Left lung (tissue), 10 donors: ENCODE measurements around the gene BCL3. TPM values are rescaled to one million over a fixed set of nuclear protein-coding genes. Genes with fewer than 3 reads are reported as not detected.

Experiments used
- ATAC-seq: fragments of 200-7000 bp; cut with Tn5 transposase; one replicate; pipeline ENCODE4 v1.9.1; 2020; ENCODE audit warnings: moderate library complexity
- DNase-seq, 4 donors: peaks; one replicate each; pipeline ENCODE4 v3.0.0-alpha.2; 2013 to 2020
- H3K27ac ChIP-seq, 2 donors: fragments of 200-600 bp; sonication (generic) in 1 of 2; one replicate each; pipeline versions ENCODE4 v1.5.0 to v1.8.0; 2020 to 2021
- H3K27me3 ChIP-seq, 2 donors: fragments of 200-600 bp; sonication (generic) in 1 of 2; one replicate each; pipeline versions ENCODE4 v1.5.0 to v1.8.0; 2020 to 2021
- H3K36me3 ChIP-seq, 2 donors: fragments of 200-600 bp; sonication (generic) in 1 of 2; one replicate each; pipeline versions ENCODE4 v1.5.0 to v1.8.0; 2020 to 2021
- H3K4me1 ChIP-seq, 2 donors: fragments of 200-600 bp; one replicate each; pipeline ENCODE4 v1.8.0; 2021
- H3K4me3 ChIP-seq, 2 donors: fragments of 200-600 bp; sonication (generic) in 1 of 2; one replicate each; pipeline versions ENCODE4 v1.5.0 to v1.8.0; 2020 to 2021; ENCODE audit warnings: mild to moderate bottlenecking in 1 of 2
- H3K9me3 ChIP-seq, 2 donors: fragments of 200-600 bp; sonication (generic) in 1 of 2; one replicate each; pipeline versions ENCODE4 v1.5.0 to v1.8.0; 2020 to 2021
- intact Hi-C, 2 donors: fragments of 100-400 bp; cut with DNase I; formaldehyde crosslinking; loops; one replicate each; pipeline versions ENCODE4 v1.11.2 to v1.14.2; 2022
- polyA plus RNA-seq, 6 donors: library from polyadenylated mRNA; unstranded; fragments of 120-200 nt; gene quantifications; one replicate each; pipeline ENCODE4 v1.2.1, GENCODE V29; 2013; ENCODE audit not compliant: insufficient read length in 6 of 6
- total RNA-seq, 2 donors: library from RNA; stranded (reverse); fragmentation: NEBNext Ultra II Directional; extraction: Animal tissue kit (Norgen Biotek cat#: 25700); gene quantifications; one replicate each; pipeline ENCODE4 v1.2.1, GENCODE V29; 2021
- TF ChIP-seq, protein P1 (sequence below), 2 donors: fragments of 200-600 bp; sonication (generic) in 1 of 2; IDR thresholded peaks; one replicate each; pipeline versions ENCODE4 v1.5.0 to v1.8.0; 2021; ENCODE audit warnings: antibody characterized with exemption in 2 of 2
- donor health status: DM: no; HTN: yes; CAD: no.
- donor health status: DM: no; HTN: no; CAD: no.

The BCL3 gene
- total and polyA plus RNA-seq, 8 donors: 7.3 to 79.9 (median 13.8) TPM

DNA sequence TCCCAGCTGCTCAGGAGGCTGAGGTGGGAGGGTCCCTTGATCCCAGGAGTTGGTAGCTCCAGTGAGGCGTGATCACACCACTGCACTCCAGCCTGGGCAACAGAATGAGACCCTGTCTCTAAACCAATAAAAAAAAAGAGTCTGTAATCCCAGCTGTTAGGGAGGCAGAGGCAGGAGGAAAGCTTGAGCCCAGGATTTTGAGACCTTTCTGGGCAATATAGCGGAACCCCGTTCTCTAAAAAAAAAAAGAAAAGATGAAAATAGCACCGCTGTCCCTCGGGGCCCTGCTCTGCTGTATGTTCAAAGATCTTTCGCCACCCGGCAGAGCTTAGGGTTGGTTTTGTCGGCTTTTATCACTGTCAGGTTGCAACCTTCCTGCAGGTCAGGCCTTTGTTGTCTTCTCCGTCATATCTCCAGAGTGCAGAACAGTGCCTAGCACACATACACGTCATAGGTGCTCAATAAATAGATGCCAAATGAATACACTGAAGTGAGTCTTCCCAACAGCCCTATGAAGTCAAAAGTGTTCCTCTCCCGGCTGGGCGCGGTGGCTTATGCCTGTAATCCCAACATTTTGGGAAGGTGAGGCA is 47.0 kb downstream of the BCL3 start:
- ATAC-seq (no peak), DNase-seq (no peak)
- TF ChIP-seq, protein P1, sequence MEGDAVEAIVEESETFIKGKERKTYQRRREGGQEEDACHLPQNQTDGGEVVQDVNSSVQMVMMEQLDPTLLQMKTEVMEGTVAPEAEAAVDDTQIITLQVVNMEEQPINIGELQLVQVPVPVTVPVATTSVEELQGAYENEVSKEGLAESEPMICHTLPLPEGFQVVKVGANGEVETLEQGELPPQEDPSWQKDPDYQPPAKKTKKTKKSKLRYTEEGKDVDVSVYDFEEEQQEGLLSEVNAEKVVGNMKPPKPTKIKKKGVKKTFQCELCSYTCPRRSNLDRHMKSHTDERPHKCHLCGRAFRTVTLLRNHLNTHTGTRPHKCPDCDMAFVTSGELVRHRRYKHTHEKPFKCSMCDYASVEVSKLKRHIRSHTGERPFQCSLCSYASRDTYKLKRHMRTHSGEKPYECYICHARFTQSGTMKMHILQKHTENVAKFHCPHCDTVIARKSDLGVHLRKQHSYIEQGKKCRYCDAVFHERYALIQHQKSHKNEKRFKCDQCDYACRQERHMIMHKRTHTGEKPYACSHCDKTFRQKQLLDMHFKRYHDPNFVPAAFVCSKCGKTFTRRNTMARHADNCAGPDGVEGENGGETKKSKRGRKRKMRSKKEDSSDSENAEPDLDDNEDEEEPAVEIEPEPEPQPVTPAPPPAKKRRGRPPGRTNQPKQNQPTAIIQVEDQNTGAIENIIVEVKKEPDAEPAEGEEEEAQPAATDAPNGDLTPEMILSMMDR (IDR thresholded peaks at IDR 0.05): no peak
- intact Hi-C loops: no loop called here
- no peak overlapping the region for H3K27ac ChIP-seq
- no peaks in the 10 kb centered on the region for H3K36me3 ChIP-seq
- peaks cover 0 to 14% of the 10 kb centered on the region in 2 donors for H3K4me1 ChIP-seq
- no peaks in the 10 kb centered on the region for H3K27me3 ChIP-seq
- H3K9me3 ChIP-seq: no peaks in the 10 kb centered on the region
- H3K4me3 ChIP-seq: no peak overlapping the region

DNA sequence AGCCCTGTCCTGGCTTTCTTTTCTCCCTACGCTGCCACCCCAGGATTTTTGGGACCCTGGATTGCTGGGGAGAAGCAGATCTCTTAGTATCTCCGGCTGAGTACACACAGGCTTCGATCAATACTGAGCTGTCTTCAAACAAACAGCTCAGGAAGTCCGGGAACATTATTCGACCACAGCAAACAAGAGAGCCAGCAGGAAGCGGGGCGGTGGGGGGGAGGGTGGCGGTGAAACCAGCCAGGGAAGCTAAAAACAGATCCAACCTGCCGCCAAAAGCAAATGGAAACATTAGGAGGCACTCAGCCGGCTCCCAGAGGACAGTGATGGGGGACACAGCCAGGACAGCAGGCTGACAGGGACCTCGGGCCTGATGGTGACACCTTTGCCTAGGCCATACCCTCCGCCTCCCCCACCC is 48.2 kb downstream of the BCL3 start:
- Histone ChIP-seq H3K9me3 (no peaks in the 10 kb centered on the region), H3K27me3 (no peaks in the 10 kb centered on the region), H3K27ac (peak overlapping the region in 1 of 2 donors; percentile 66), H3K4me1 (peaks cover 0 to 14% of the 10 kb centered on the region in 2 donors), H3K4me3 (no peak overlapping the region), H3K36me3 (no peaks in the 10 kb centered on the region)
- TF ChIP-seq, protein P1 (IDR thresholded peaks at IDR 0.05): no peak
- ATAC-seq (no peak), DNase-seq (peak in 1 of 4 donors; percentile 43)
- intact Hi-C loops: no loop called here

DNA sequence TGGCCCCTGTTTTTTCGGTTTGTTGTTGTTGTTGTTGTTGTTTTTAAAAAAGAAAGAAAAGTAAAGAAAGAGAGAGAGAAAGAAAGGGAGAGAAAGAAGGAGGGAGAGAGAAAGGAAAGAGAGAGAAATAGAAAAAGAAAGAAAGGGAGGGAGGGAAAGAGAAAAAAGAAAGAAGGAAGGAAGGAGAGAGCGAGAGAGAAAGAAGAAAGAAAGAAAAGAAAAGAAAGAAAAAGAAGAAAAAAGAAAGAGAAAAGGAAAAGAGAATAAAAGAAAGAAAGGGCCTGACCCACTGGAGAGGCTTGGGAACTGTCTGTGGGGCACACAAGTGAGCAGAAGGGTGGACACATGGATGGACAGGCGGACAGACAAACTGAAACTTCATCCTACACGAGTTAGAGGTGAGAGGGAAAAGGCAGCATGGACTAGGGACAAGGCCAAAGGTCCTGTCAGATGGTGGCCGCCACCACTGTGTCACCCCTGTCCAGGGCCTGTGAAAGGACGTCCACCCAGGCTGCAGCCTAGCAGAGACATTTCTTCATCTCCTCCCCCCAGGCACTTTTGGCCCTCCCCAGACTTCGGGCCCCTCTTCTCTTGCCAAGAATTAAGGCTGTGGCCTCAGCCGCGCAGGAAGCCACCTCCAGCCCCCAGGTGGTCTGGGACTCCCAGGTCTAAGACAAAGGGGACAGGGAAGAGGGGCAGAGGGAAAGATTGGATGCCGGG is 51.3 kb downstream of the BCL3 start:
- TF ChIP-seq, protein P1 (IDR thresholded peaks at IDR 0.05): no peak
- peak; percentile 12 for ATAC-seq
- intact Hi-C loops: loop anchor here in 1 of 2 donors (5.0 kb wide), 1 partner anchor 43 kb away; no protein-coding TSS in a partner anchor
- H3K4me1 ChIP-seq: peaks cover 0 to 14% of the 10 kb centered on the region in 2 donors
- H3K27ac ChIP-seq: no peak overlapping the region
- H3K36me3 ChIP-seq: no peaks in the 10 kb centered on the region
- no peak for DNase-seq
- no peaks in the 10 kb centered on the region for H3K27me3 ChIP-seq
- H3K9me3 ChIP-seq: no peaks in the 10 kb centered on the region
- H3K4me3 ChIP-seq: no peak overlapping the region

DNA sequence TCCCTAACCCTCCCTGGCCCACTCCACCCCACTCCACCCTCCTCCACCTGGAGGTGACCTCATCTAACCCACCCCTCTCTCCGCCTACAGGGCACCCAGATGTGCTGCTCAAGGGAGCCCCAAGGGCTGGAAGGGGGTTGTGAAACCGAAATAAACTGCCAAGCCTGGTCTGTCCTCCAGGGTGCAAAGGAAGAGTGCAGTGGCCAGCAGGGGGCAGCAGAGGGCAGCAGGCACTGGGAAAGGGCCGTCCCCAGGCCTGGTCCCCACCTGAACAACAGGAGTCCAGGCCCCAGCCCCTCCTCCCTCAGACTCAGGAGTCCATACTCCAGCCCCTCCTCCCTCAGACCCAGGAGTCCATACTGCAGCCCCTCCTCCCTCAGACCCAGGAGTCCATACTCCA is 52.0 kb downstream of the BCL3 start:
- H3K4me3 ChIP-seq: no peak overlapping the region
- no peaks in the 10 kb centered on the region for H3K36me3 ChIP-seq
- no peak overlapping the region for H3K27ac ChIP-seq
- peak; percentile 74 to 96 (median 86) for DNase-seq
- no peaks in the 10 kb centered on the region for H3K27me3 ChIP-seq
- H3K9me3 ChIP-seq: no peaks in the 10 kb centered on the region
- intact Hi-C loops: loop anchor here in 1 of 2 donors (5.0 kb wide), 1 partner anchor 42 kb away; no protein-coding TSS in a partner anchor
- TF ChIP-seq, protein P1 (IDR thresholded peaks at IDR 0.05): peak; percentile 91 to 93
- peaks cover 0 to 14% of the 10 kb centered on the region in 2 donors for H3K4me1 ChIP-seq
- ATAC-seq: peak; percentile 99
